GM12878 (cell line): ENCODE results near the gene RIMS3. TPM values are rescaled to one million over a fixed set of nuclear protein-coding genes. Genes with fewer than 3 reads are reported as not detected.

Source experiments
- ATAC-seq: fragments of 200-7000 bp; cut with Tn5 transposase; 3 replicates; pipeline ENCODE4 v1.9.1; 2020; ENCODE audit warnings: mild to moderate bottlenecking, moderate library complexity
- BruUV-seq: library from RNA; stranded (reverse); fragments of 400-500 nt; replicated peaks from 2 replicates; lab custom pipeline; 2021; lab: Mats Ljungman, UMichigan
- CTCF ChIA-PET: fragments of 300-600 bp; sonication (Branson Sonifier 250); formaldehyde crosslinking; extraction: SDS; loops from one replicate; lab custom pipeline; 2021; ENCODE audit warnings: inconsistent platforms; lab: Yijun Ruan, JAX
- POLR2A ChIA-PET: fragments of 350-600 bp; formaldehyde crosslinking; extraction: SDS; loops from one replicate; lab custom pipeline; 2021; ENCODE audit warnings: inconsistent platforms; lab: Charles Lee
- RAD21 ChIA-PET: fragments of 300-600 bp; sonication (Branson Sonifier 250); formaldehyde crosslinking; loops from one replicate; lab custom pipeline; 2023; ENCODE audit warnings: antibody characterized with exemption; ENCODE audit not compliant: unreplicated experiment; lab: Charles Lee
- SMC1A ChIA-PET: fragments of 300-600 bp; sonication (Branson Sonifier 250); formaldehyde crosslinking; loops from one replicate; lab custom pipeline; 2023; ENCODE audit not compliant: unreplicated experiment, uncharacterized antibody; lab: Charles Lee
- DNase-seq: peaks from one replicate; pipeline ENCODE4 v3.0.0-alpha.2; 2011; ENCODE audit warnings: low read depth, low spot score
- FAIRE-seq: peaks from 3 replicates; lab custom pipeline; 2011; peaks lifted over from hg19 to GRCh38; lab: Jason Lieb, UNC
- H2AFZ ChIP-seq: 2 replicates; pipeline ENCODE4 v1.6.0; 2011; ENCODE audit warnings: low read depth, low read length, control low read depth; ENCODE audit not compliant: control insufficient read depth
- H3K27ac ChIP-seq: 2 replicates; pipeline ENCODE4 v1.5.1; 2011; ENCODE audit warnings: control low read depth; ENCODE audit not compliant: control insufficient read depth, insufficient read depth
- H3K27me3 ChIP-seq, 2 experiments: replicated peaks in 1 of 2; 2 replicates each; pipeline versions ENCODE4 v1.6.0 to v1.6.1; 2011; ENCODE audit warnings: low read length in 1 of 2; ENCODE audit not compliant: control insufficient read depth in 2 of 2, insufficient read depth in 2 of 2
- H3K36me3 ChIP-seq, 2 experiments: 2 replicates each; pipeline ENCODE4 v1.5.1; 2011; ENCODE audit warnings: low read length in 1 of 2; ENCODE audit not compliant: control insufficient read depth in 2 of 2, insufficient read depth in 2 of 2
- H3K4me1 ChIP-seq: 2 replicates; pipeline ENCODE4 v1.6.1; 2011; ENCODE audit warnings: mild to moderate bottlenecking, low read length, moderate library complexity, mixed read lengths; ENCODE audit not compliant: control insufficient read depth, insufficient read depth
- H3K4me2 ChIP-seq: 2 replicates; pipeline ENCODE4 v1.6.0; 2011; ENCODE audit warnings: control low read depth; ENCODE audit not compliant: control insufficient read depth, insufficient read depth
- H3K4me3 ChIP-seq: fragments of 200-600 bp; sonication (generic); 2 replicates; pipeline ENCODE4 v1.5.1; 2016
- H3K79me2 ChIP-seq: 2 replicates; pipeline ENCODE4 v1.6.0; 2011; ENCODE audit warnings: low read length; ENCODE audit not compliant: control insufficient read depth, insufficient read depth
- H3K9ac ChIP-seq: 2 replicates; pipeline ENCODE4 v1.8.0; 2011; ENCODE audit warnings: low read length, control low read depth, mixed read lengths; ENCODE audit not compliant: control insufficient read depth, insufficient read depth
- H3K9me3 ChIP-seq: replicated peaks from 3 replicates; pipeline ENCODE4 v1.5.1; 2011; ENCODE audit warnings: mild to moderate bottlenecking, low read length; ENCODE audit not compliant: control insufficient read depth, insufficient read depth
- H4K20me1 ChIP-seq: 2 replicates; pipeline ENCODE4 v1.6.0; 2011; ENCODE audit not compliant: control insufficient read depth, insufficient read depth
- MYC ChIP-seq: IDR thresholded peaks from 2 replicates; pipeline ENCODE4 v1.6.1; 2011; ENCODE audit warnings: mild to moderate bottlenecking, low read length, moderate library complexity, inconsistent platforms; ENCODE audit not compliant: insufficient read depth, insufficient replicate concordance, insufficient read length, severe bottlenecking
- NBN ChIP-seq: fragments of 450-650 bp; IDR thresholded peaks from 2 replicates; pipeline ENCODE4 v1.6.1; 2016
- NFIC ChIP-seq: IDR thresholded peaks from 2 replicates; pipeline ENCODE4 v1.6.1; 2012; ENCODE audit warnings: low read depth, mild to moderate bottlenecking, inconsistent platforms, low read length, moderate library complexity
- SRF ChIP-seq, 2 experiments: IDR thresholded peaks; 2 replicates each; pipeline ENCODE4 v1.6.1; 2011; ENCODE audit warnings: low read depth in 2 of 2, low read length in 2 of 2, mild to moderate bottlenecking in 1 of 2, moderate library complexity in 1 of 2
- STAT3 ChIP-seq: IDR thresholded peaks from 2 replicates; pipeline ENCODE4 v1.6.1; 2011; ENCODE audit warnings: low read depth, low read length, improper control_type of control experiment
- TBL1XR1 ChIP-seq: IDR thresholded peaks from 2 replicates; pipeline ENCODE4 v1.6.1; 2012; ENCODE audit warnings: low read depth, low read length, improper control_type of control experiment
- TCF3 ChIP-seq: IDR thresholded peaks from 2 replicates; pipeline ENCODE4 v1.6.1; 2012; ENCODE audit warnings: low read depth, mild to moderate bottlenecking, low read length, borderline replicate concordance; ENCODE audit not compliant: insufficient read depth
- WRNIP1 ChIP-seq: IDR thresholded peaks from 2 replicates; pipeline ENCODE4 v1.6.1; 2011; ENCODE audit warnings: low read depth, low read length, improper control_type of control experiment, borderline replicate concordance
- ZBED1 ChIP-seq: IDR thresholded peaks from 2 replicates; pipeline ENCODE4 v1.6.1; 2016; ENCODE audit warnings: borderline replicate concordance
- ZBTB33 ChIP-seq: fragments of 450-650 bp; IDR thresholded peaks from 2 replicates; pipeline ENCODE4 v1.6.1; 2017; ENCODE audit warnings: mild to moderate bottlenecking
- ZNF207 ChIP-seq: fragments of 450-650 bp; IDR thresholded peaks from 2 replicates; pipeline ENCODE4 v1.6.1; 2014; ENCODE audit warnings: antibody characterized with exemption, mild to moderate bottlenecking, borderline replicate concordance
- ZZZ3 ChIP-seq: IDR thresholded peaks from 2 replicates; pipeline ENCODE4 v1.6.1; 2011; ENCODE audit warnings: low read depth; ENCODE audit not compliant: control insufficient read depth, insufficient read length
- WGBS: methylation state at CpG from one replicate; pipeline ENCODE4 v1.1.6; 2016; ENCODE audit warnings: low lambda C conversion rate; ENCODE audit not compliant: insufficient replicate concordance, insufficient coverage; ENCODE audit errors: missing lambda C conversion rate; 5-methylcytosine and 5-hydroxymethylcytosine counted together
- in situ Hi-C: fragments of 300-500 bp; cut with MboI; formaldehyde crosslinking; loops from 9 replicates; pipeline ENCODE4 v1.14.3; 2018; ENCODE audit warnings: mixed read lengths
- intact Hi-C: fragments of 100-400 bp; cut with micrococcal nuclease; formaldehyde crosslinking; loops from one replicate; pipeline ENCODE4 v1.14.2; 2022; ENCODE audit not compliant: unreplicated experiment
- polyA plus RNA-seq, 11 experiments: library from polyadenylated mRNA; depleted of rRNA in 4 of 11; unstranded in 6 of 11; stranded (reverse) in 5 of 11; fragments of >200 nt; fragmentation: Nextera tagmentation in 4 of 11; fragmentation: Illumina TruSeq in 1 of 11; extraction: Ambion mirVana in 4 of 11; extraction: Trizol in 1 of 11; gene quantifications; 1 replicate in 1 of 11; 2 replicates in 10 of 11; pipeline versions ENCODE4 v1.2.1 to v1.2.3, GENCODE V29; 2011 to 2016; ENCODE audit warnings: inconsistent platforms in 2 of 11, missing spikeins in 2 of 11, low read depth in 1 of 11
- total RNA-seq, 4 experiments: library from RNA; depleted of rRNA in 3 of 4; stranded (reverse); fragments of >200 nt in 3 of 4; fragmentation: Illumina TruSeq in 1 of 4; extraction: Trizol in 1 of 4; gene quantifications; 2 replicates each; pipeline versions ENCODE4 v1.2.1 to v1.2.3, GENCODE V29; 2013 to 2021
- TF ChIP-seq, protein P1 (sequence below): fragments of 450-650 bp; formaldehyde crosslinking; IDR thresholded peaks from 2 replicates; pipeline ENCODE4 v1.4.0; 2020; ENCODE audit warnings: mild to moderate bottlenecking, moderate library complexity
- TF ChIP-seq, protein P2 (sequence below): IDR thresholded peaks from 2 replicates; pipeline ENCODE4 v1.6.1; 2012; ENCODE audit warnings: low read depth, low read length, improper control_type of control experiment

The RIMS3 gene
- total and polyA plus RNA-seq, 10 of the 15 experiments (the other 5 are each of a cell fraction or from before 2014, with no cell fraction given), result 0.02 to 4.7 (median 0.39) TPM

DNA sequence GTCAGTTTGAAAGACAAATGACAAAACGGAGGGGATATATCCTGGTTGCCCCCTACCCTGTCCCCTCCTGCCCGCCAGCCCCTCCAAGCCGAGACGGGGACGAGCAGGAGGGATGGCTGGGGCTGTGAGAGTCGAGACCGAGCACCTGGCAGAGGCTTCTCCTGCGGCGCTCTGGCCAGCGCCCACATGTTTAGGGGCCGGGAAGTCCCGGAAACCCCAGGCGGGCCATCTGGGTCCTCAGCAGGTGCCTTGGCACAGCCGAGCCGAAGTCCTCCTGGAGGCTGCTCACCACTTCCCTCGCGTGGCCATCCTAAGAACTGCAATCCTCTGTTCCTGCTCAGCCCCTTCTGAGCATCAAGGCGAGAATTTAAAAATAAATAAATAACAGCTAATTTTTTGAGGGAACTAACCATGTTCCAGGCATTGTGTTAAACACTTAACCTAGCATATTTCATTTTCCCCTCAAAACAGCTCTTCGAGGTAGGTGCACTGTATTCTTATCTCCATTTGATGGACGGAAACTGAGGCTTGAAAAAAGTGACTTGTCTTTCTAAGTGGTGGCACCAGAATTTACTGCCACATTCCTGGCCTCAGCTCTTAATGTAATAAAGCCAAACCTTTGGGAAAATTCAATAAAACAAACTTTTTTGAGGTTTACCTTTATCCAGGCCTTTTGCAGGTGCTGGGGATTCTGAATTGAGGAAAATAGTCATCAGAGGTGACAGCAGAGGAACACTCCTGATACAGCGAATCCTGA lies 3.5 kb upstream of the RIMS3 start:
- ChIA-PET CTCF (interaction anchor here (0.6 to 3.8 kb wide), 37 partner anchors 9 to 525 kb away, joined by 3 to 21 read pairs (median 5); partner anchors contain the start of genes NFYC and ZNF684), RAD21 (interaction anchor here (0.8 to 1.6 kb wide), 8 partner anchors 22 to 181 kb away, joined by 3 to 12 read pairs (median 4); partner anchors contain the start of gene NFYC), POLR2A (interaction anchor here (0.6 to 1.8 kb wide), 6 partner anchors 13 to 311 kb away, joined by 4 to 7 read pairs (median 5); partner anchors contain the start of genes CTPS1 and NFYC), SMC1A (interaction anchor here (0.7 to 9.6 kb wide), 18 partner anchors 12 to 181 kb away, joined by 3 to 72 read pairs (median 3); partner anchors contain the start of gene NFYC)
- WGBS, result 4% methylated on average over 21 of the region's 21 CpGs
- FAIRE-seq, result peak; percentile 93
- no peaks in the 10 kb centered on the region for H3K79me2 ChIP-seq
- H3K27ac ChIP-seq, result no peak overlapping the region
- H3K9ac ChIP-seq, result peak overlapping the region; percentile 24; the same call in 1 of the 2 replicates
- intact Hi-C loops (loop anchor here (1.0 to 5.0 kb wide), 3 partner anchors 42 to 183 kb away; no protein-coding TSS in a partner anchor), in situ Hi-C loops (no loop called here)
- peak overlapping the region; percentile 56 for H3K4me2 ChIP-seq
- H3K36me3 ChIP-seq, result no peaks in the 10 kb centered on the region
- H4K20me1 ChIP-seq, result no peaks in the 10 kb centered on the region
- H2AFZ ChIP-seq, result peak overlapping the region; percentile 85
- ATAC-seq, result peak; percentile 83
- peak overlapping the region; percentile 59; the same call in 1 of the 2 replicates for H3K4me3 ChIP-seq
- H3K9me3 ChIP-seq, result no peaks in the 10 kb centered on the region
- H3K27me3 ChIP-seq, result no peaks in the 10 kb centered on the region
- peak; percentile 43 for DNase-seq
- peaks cover 7% of the 10 kb centered on the region for H3K4me1 ChIP-seq
- no TSS peak for BruUV-seq
- TF ChIP-seq, protein P1, sequence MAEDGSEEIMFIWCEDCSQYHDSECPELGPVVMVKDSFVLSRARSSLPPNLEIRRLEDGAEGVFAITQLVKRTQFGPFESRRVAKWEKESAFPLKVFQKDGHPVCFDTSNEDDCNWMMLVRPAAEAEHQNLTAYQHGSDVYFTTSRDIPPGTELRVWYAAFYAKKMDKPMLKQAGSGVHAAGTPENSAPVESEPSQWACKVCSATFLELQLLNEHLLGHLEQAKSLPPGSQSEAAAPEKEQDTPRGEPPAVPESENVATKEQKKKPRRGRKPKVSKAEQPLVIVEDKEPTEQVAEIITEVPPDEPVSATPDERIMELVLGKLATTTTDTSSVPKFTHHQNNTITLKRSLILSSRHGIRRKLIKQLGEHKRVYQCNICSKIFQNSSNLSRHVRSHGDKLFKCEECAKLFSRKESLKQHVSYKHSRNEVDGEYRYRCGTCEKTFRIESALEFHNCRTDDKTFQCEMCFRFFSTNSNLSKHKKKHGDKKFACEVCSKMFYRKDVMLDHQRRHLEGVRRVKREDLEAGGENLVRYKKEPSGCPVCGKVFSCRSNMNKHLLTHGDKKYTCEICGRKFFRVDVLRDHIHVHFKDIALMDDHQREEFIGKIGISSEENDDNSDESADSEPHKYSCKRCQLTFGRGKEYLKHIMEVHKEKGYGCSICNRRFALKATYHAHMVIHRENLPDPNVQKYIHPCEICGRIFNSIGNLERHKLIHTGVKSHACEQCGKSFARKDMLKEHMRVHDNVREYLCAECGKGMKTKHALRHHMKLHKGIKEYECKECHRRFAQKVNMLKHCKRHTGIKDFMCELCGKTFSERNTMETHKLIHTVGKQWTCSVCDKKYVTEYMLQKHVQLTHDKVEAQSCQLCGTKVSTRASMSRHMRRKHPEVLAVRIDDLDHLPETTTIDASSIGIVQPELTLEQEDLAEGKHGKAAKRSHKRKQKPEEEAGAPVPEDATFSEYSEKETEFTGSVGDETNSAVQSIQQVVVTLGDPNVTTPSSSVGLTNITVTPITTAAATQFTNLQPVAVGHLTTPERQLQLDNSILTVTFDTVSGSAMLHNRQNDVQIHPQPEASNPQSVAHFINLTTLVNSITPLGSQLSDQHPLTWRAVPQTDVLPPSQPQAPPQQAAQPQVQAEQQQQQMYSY (CRISPR knock-in tag), result no peak
- TF ChIP-seq WRNIP1 (no peak), ZBED1 (no peak), MYC (no peak), TCF3 (peak; percentile 96), ZZZ3 (no peak), TBL1XR1 (no peak), STAT3 (no peak), ZNF207 (0 out of 2 replicates have a peak, but pooled peaks have one; percentile 49), NFIC (no peak), NBN (0 out of 2 replicates have a peak, but pooled peaks have one; percentile 44), SRF (IDR thresholded peaks at IDR 0.05; ENCODE audit: low read depth in 2 of 2, low read length in 2 of 2) (no peak), ZBTB33 (no peak)
- TF ChIP-seq, protein P2, sequence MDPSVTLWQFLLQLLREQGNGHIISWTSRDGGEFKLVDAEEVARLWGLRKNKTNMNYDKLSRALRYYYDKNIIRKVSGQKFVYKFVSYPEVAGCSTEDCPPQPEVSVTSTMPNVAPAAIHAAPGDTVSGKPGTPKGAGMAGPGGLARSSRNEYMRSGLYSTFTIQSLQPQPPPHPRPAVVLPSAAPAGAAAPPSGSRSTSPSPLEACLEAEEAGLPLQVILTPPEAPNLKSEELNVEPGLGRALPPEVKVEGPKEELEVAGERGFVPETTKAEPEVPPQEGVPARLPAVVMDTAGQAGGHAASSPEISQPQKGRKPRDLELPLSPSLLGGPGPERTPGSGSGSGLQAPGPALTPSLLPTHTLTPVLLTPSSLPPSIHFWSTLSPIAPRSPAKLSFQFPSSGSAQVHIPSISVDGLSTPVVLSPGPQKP, result no peak
